ENCODE data around the gene S100A6. TPM values are rescaled to one million over a fixed set of nuclear protein-coding genes. Genes with fewer than 3 reads are reported as not detected.

S100A6 gene
- total RNA-seq, 4 donors from 2014 or later, result 135 to 264 (median 241) TPM

DNA sequence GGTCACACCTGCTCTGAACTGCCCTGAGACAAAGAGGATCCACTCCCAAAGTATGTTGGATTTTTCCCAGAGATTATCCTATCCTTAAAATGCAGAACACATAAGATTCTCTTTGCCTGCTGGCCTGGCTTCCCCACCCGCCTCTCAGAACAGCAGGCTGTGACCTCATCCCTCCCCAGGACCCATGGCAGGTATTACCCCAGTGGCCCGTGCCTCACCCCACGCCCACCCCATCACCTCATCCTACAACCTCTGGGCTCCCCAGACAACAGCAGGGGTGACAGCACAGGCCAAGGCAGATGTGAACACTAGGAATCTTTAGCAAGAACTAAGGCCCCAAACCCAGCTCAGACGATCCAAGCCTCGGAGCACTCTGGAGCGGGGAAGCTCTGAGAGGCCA, 40.3 kb downstream of the S100A6 start:
- H3K9me3 ChIP-seq, result no peaks in the 10 kb centered on the region
- TF ChIP-seq POLR2A (IDR thresholded peaks at IDR 0.05) (no peak), POLR2AphosphoS5 (IDR thresholded peaks at IDR 0.05) (no peak), EP300 (IDR thresholded peaks at IDR 0.05) (no peak)
- TF ChIP-seq, protein P1, sequence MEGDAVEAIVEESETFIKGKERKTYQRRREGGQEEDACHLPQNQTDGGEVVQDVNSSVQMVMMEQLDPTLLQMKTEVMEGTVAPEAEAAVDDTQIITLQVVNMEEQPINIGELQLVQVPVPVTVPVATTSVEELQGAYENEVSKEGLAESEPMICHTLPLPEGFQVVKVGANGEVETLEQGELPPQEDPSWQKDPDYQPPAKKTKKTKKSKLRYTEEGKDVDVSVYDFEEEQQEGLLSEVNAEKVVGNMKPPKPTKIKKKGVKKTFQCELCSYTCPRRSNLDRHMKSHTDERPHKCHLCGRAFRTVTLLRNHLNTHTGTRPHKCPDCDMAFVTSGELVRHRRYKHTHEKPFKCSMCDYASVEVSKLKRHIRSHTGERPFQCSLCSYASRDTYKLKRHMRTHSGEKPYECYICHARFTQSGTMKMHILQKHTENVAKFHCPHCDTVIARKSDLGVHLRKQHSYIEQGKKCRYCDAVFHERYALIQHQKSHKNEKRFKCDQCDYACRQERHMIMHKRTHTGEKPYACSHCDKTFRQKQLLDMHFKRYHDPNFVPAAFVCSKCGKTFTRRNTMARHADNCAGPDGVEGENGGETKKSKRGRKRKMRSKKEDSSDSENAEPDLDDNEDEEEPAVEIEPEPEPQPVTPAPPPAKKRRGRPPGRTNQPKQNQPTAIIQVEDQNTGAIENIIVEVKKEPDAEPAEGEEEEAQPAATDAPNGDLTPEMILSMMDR (IDR thresholded peaks at IDR 0.05), result no peak
- no peak overlapping the region for H3K4me3 ChIP-seq
- no peaks in the 10 kb centered on the region for H3K36me3 ChIP-seq
- 59% methylated on average over 6 of the region's 6 CpGs for WGBS
- H3K27ac ChIP-seq, result no peak overlapping the region
- H3K4me1 ChIP-seq, result peaks cover 36% of the 10 kb centered on the region
- H3K27me3 ChIP-seq, result no peaks in the 10 kb centered on the region
- DNase-seq (ENCODE audit: low spot score in 2 of 2), result peak in 1 of 2 donors; percentile 70

- 26% methylated on average over 4 of the region's 6 CpGs for whole genome bisulfite sequencing
- peak; percentile 89 to 91 for DNase-seq (ENCODE audit: low spot score in 2 of 2)
- H3K27me3 ChIP-seq, result no peaks in the 10 kb centered on the region
- peaks cover 41% of the 10 kb centered on the region for H3K4me1 ChIP-seq
- H3K9me3 ChIP-seq, result no peaks in the 10 kb centered on the region
- H3K27ac ChIP-seq, result no peak overlapping the region
- TF ChIP-seq POLR2AphosphoS5 (IDR thresholded peaks at IDR 0.05) (no peak), EP300 (IDR thresholded peaks at IDR 0.05) (no peak), POLR2A (IDR thresholded peaks at IDR 0.05) (no peak)
- TF ChIP-seq, protein P1 (IDR thresholded peaks at IDR 0.05), result peak; percentile 84 to 91
- H3K36me3 ChIP-seq, result no peaks in the 10 kb centered on the region
- no peak overlapping the region for H3K4me3 ChIP-seq
Measured at GRCh38 chr1:153494976-153495535, 40.7 kb downstream of the S100A6 start.

- peak overlapping the region; percentile 61 for H3K27ac ChIP-seq
- TF ChIP-seq POLR2AphosphoS5 (IDR thresholded peaks at IDR 0.05) (peak in 1 of 3 donors; percentile 20), POLR2A (IDR thresholded peaks at IDR 0.05) (no peak), EP300 (IDR thresholded peaks at IDR 0.05) (no peak)
- TF ChIP-seq, protein P1 (IDR thresholded peaks at IDR 0.05), result no peak
- WGBS, result 39% methylated on average over 6 of the region's 6 CpGs
- H3K27me3 ChIP-seq, result no peaks in the 10 kb centered on the region
- peaks cover 52% of the 10 kb centered on the region for H3K4me1 ChIP-seq
- no peaks in the 10 kb centered on the region for H3K9me3 ChIP-seq
- no peak overlapping the region for H3K4me3 ChIP-seq
- H3K36me3 ChIP-seq, result no peaks in the 10 kb centered on the region
- DNase-seq (ENCODE audit: low spot score in 2 of 2), result peak in 1 of 2 donors; percentile 66
Measured at GRCh38 chr1:153493343-153493960, 42.3 kb downstream of the S100A6 start.

GRCh38 chr1:153490272-153491051, 45.3 kb downstream of the S100A6 start:
- TF ChIP-seq POLR2AphosphoS5 (IDR thresholded peaks at IDR 0.05), result peak in 2 of 3 donors; percentile 27 to 30
- TF ChIP-seq, protein P1 (IDR thresholded peaks at IDR 0.05), result no peak
- peaks cover 52% of the 10 kb centered on the region for H3K4me1 ChIP-seq
- 23% methylated on average over 11 of the region's 12 CpGs for WGBS
- no peaks in the 10 kb centered on the region for H3K9me3 ChIP-seq
- H3K27me3 ChIP-seq, result no peaks in the 10 kb centered on the region
- peak overlapping the region; percentile 79 for H3K27ac ChIP-seq
- H3K4me3 ChIP-seq, result no peak overlapping the region
- H3K36me3 ChIP-seq, result no peaks in the 10 kb centered on the region
- peak; percentile 87 to 91 for DNase-seq (ENCODE audit: low spot score in 2 of 2)

DNA sequence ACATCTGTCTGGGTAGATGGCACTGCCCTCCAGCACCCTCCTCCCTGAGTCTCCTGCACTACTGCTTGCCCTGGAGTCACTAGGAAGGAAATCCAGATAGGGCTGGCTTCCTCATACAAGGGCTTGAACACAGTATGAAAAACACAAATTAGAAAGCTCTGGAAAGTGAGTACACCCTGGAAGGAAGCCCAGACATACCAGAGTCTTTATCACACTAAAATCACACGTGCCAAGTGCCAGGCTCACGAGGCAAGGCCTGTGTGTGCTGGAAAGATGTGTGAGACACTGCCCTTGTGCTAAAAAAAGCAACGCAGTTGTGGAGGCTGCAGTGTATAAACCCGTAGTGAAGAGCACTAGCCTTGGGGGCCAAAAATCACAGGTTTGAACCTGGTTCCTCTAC, 47.1 kb downstream of the S100A6 start:
- no peak overlapping the region for H3K27ac ChIP-seq
- DNase-seq (ENCODE audit: low spot score in 2 of 2), result no peak

More for the DNA sequence above, 47.1 kb downstream of the S100A6 start:
- H3K4me1 ChIP-seq, result peaks cover 38% of the 10 kb centered on the region
- no peaks in the 10 kb centered on the region for H3K36me3 ChIP-seq
- TF ChIP-seq EP300 (IDR thresholded peaks at IDR 0.05) (no peak), POLR2AphosphoS5 (IDR thresholded peaks at IDR 0.05) (no peak), POLR2A (IDR thresholded peaks at IDR 0.05) (no peak)
- TF ChIP-seq, protein P1 (IDR thresholded peaks at IDR 0.05), result no peak
- no peak overlapping the region for H3K4me3 ChIP-seq
- H3K27me3 ChIP-seq, result no peaks in the 10 kb centered on the region
- 10% methylated on average over 4 of the region's 4 CpGs for WGBS
- H3K9me3 ChIP-seq, result no peaks in the 10 kb centered on the region

All from suprapubic skin (tissue), 4 donors.